Smooth muscle cell (in vitro differentiated cells): Measurements from ENCODE around the gene FHOD3. TPM values are rescaled to one million over a fixed set of nuclear protein-coding genes. Genes with fewer than 3 reads are reported as not detected.

ENCODE experiments used
- DNase-seq: peaks from one replicate; lab custom pipeline; 2025; ENCODE audit not compliant: unreplicated experiment; lab: John Stamatoyannopoulos, UW
- H2AFZ ChIP-seq: fragments of 200-600 bp; sonication (generic); 2 replicates; pipeline ENCODE4 v1.6.0; 2016; ENCODE audit warnings: antibody characterized with exemption, low read depth, mild to moderate bottlenecking
- H3F3A ChIP-seq: fragments of 200-600 bp; sonication (generic); 2 replicates; pipeline ENCODE4 v1.6.0; 2017; ENCODE audit warnings: antibody characterized with exemption, low read depth
- H3K27ac ChIP-seq: fragments of 200-600 bp; sonication (generic); 2 replicates; pipeline ENCODE4 v1.5.1; 2016; ENCODE audit warnings: low read depth, mild to moderate bottlenecking
- H3K27me3 ChIP-seq: fragments of 200-600 bp; sonication (generic); 2 replicates; pipeline ENCODE4 v1.6.1; 2016; ENCODE audit warnings: low read depth, mild to moderate bottlenecking
- H3K36me3 ChIP-seq: fragments of 200-600 bp; sonication (generic); 2 replicates; pipeline ENCODE4 v1.5.1; 2016; ENCODE audit warnings: low read depth
- H3K4me1 ChIP-seq: fragments of 200-600 bp; sonication (generic); 2 replicates; pipeline ENCODE4 v1.5.1; 2016; ENCODE audit warnings: low read depth
- H3K4me2 ChIP-seq: fragments of 200-600 bp; sonication (generic); 2 replicates; pipeline ENCODE4 v1.6.0; 2016; ENCODE audit warnings: mild to moderate bottlenecking
- H3K4me3 ChIP-seq: fragments of 200-600 bp; sonication (generic); 2 replicates; pipeline ENCODE4 v1.5.1; 2016; ENCODE audit warnings: mild to moderate bottlenecking
- H3K79me2 ChIP-seq: fragments of 200-600 bp; sonication (generic); 2 replicates; pipeline ENCODE4 v1.6.0; 2016; ENCODE audit warnings: low read depth, mild to moderate bottlenecking
- H3K9ac ChIP-seq: fragments of 200-600 bp; sonication (generic); 2 replicates; pipeline ENCODE4 v1.6.0; 2016; ENCODE audit warnings: low read depth
- H3K9me3 ChIP-seq: fragments of 200-600 bp; sonication (generic); replicated peaks from 2 replicates; pipeline ENCODE4 v1.5.1; 2016; ENCODE audit warnings: low read depth
- H4K20me1 ChIP-seq: fragments of 200-600 bp; sonication (generic); 2 replicates; pipeline ENCODE4 v1.6.0; 2016; ENCODE audit warnings: low read depth
- WGBS: methylation state at CpG from one replicate; pipeline ENCODE4 v1.1.7; 2016; ENCODE audit warnings: low lambda C conversion rate; 5-methylcytosine and 5-hydroxymethylcytosine counted together
- polyA plus RNA-seq: library from polyadenylated mRNA; unstranded; fragments of >200 nt; fragmentation: Nextera tagmentation; extraction: Ambion mirVana; gene quantifications from 2 replicates; pipeline ENCODE4 v1.2.1, GENCODE V29; 2016
- total RNA-seq: library from RNA; depleted of rRNA; stranded (reverse); fragments of >200 nt; gene quantifications from 2 replicates; pipeline ENCODE4 v1.2.3, GENCODE V29; 2014
- TF ChIP-seq, protein P1 (sequence below): fragments of 200-600 bp; sonication (generic); IDR thresholded peaks from 2 replicates; pipeline ENCODE4 v1.5.1; 2017; ENCODE audit warnings: borderline replicate concordance, mild to moderate bottlenecking, antibody characterized with exemption; ENCODE audit not compliant: insufficient read depth, poor library complexity, severe bottlenecking

The FHOD3 gene
- total and polyA plus RNA-seq, 2 experiments from 2014 or later: 6.3 to 19.4 TPM

GRCh38 chr18:36458306-36458705 is 160.8 kb downstream of the FHOD3 start:
- DNase-seq: no peak
- Histone ChIP-seq H3F3A (no peaks in the 10 kb centered on the region), H3K36me3 (no peaks in the 10 kb centered on the region), H4K20me1 (no peaks in the 10 kb centered on the region), H3K9me3 (no peaks in the 10 kb centered on the region), H3K27ac (no peak overlapping the region), H3K4me1 (peaks cover 20% of the 10 kb centered on the region), H3K79me2 (no peaks in the 10 kb centered on the region), H2AFZ (no peak overlapping the region), H3K4me3 (no peak overlapping the region), H3K27me3 (no peaks in the 10 kb centered on the region), H3K9ac (no peak overlapping the region), H3K4me2 (no peak overlapping the region)
- WGBS: 93% methylated on average over 1 of the region's 1 CpG
- TF ChIP-seq, protein P1, sequence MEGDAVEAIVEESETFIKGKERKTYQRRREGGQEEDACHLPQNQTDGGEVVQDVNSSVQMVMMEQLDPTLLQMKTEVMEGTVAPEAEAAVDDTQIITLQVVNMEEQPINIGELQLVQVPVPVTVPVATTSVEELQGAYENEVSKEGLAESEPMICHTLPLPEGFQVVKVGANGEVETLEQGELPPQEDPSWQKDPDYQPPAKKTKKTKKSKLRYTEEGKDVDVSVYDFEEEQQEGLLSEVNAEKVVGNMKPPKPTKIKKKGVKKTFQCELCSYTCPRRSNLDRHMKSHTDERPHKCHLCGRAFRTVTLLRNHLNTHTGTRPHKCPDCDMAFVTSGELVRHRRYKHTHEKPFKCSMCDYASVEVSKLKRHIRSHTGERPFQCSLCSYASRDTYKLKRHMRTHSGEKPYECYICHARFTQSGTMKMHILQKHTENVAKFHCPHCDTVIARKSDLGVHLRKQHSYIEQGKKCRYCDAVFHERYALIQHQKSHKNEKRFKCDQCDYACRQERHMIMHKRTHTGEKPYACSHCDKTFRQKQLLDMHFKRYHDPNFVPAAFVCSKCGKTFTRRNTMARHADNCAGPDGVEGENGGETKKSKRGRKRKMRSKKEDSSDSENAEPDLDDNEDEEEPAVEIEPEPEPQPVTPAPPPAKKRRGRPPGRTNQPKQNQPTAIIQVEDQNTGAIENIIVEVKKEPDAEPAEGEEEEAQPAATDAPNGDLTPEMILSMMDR: no peak

DNA sequence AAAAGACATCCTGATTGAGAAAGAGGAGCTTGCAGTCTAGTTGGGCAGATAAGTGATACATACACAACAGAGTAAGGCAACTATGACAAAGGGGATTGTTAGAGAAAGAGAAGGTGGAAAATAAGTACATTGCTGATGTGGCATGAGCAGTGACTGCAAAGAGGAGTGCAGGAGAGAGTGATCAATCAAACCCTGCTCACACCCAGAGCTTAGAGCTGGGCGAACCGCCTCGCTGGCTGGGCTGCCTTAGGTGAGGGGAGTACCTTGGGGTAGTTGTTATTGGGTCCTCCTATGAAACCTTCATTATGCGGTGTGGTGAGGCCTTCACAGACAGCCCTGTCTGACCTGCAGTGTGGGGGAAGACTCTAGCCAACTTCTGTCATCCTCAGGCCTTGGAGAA is 161.7 kb downstream of the FHOD3 start:
- Histone ChIP-seq H3K27ac (no peak overlapping the region), H4K20me1 (peaks cover 9% of the 10 kb centered on the region), H2AFZ (no peak overlapping the region), H3K4me2 (no peak overlapping the region), H3K9ac (no peak overlapping the region), H3K4me1 (peaks cover 26% of the 10 kb centered on the region), H3K36me3 (no peaks in the 10 kb centered on the region), H3K79me2 (no peaks in the 10 kb centered on the region), H3K9me3 (no peaks in the 10 kb centered on the region), H3K4me3 (no peak overlapping the region), H3F3A (peaks cover 3% of the 10 kb centered on the region), H3K27me3 (no peaks in the 10 kb centered on the region)
- 94% methylated on average over 4 of the region's 4 CpGs for WGBS
- TF ChIP-seq, protein P1: no peak
- no peak for DNase-seq

DNA sequence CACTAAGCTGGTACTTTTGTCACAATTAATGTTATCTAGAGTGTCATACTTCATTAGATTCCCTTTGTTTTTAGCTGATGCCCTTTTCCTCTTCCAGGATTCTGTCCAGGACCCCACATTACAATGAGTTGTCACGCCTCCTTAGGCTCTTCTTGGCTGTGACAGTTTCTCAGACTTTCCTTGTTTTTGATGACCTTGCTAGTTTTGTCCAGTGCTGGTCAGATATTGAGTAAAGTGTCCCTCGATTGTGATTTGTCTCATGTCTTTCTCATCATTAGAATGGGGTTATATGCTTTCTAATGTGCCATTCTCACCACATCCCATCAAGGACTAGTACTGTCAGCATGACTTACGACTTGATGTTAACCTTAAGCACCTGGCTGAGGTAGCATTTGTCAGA is 162.3 kb downstream of the FHOD3 start:
- WGBS: 64% methylated on average over 3 of the region's 3 CpGs
- TF ChIP-seq, protein P1: no peak
- no peaks in the 10 kb centered on the region for H3K79me2 ChIP-seq
- no peak overlapping the region for H3K9ac ChIP-seq
- H2AFZ ChIP-seq: no peak overlapping the region
- H4K20me1 ChIP-seq: peaks cover 9% of the 10 kb centered on the region
- H3K27me3 ChIP-seq: no peaks in the 10 kb centered on the region
- peaks cover 8% of the 10 kb centered on the region for H3F3A ChIP-seq
- H3K4me3 ChIP-seq: no peak overlapping the region
- DNase-seq: no peak
- H3K36me3 ChIP-seq: no peaks in the 10 kb centered on the region
- peaks cover 30% of the 10 kb centered on the region for H3K4me1 ChIP-seq
- no peak overlapping the region for H3K4me2 ChIP-seq
- H3K9me3 ChIP-seq: no peaks in the 10 kb centered on the region
- no peak overlapping the region for H3K27ac ChIP-seq

GRCh38 chr18:36460324-36460850 is 162.9 kb downstream of the FHOD3 start:
- WGBS: 88% methylated on average over 2 of the region's 2 CpGs
- H3K9ac ChIP-seq: no peak overlapping the region

More at GRCh38 chr18:36460324-36460850, 162.9 kb downstream of the FHOD3 start:
- H3K9me3 ChIP-seq: no peaks in the 10 kb centered on the region
- TF ChIP-seq, protein P1: no peak
- peaks cover 9% of the 10 kb centered on the region for H4K20me1 ChIP-seq
- no peak overlapping the region for H2AFZ ChIP-seq
- no peak for DNase-seq
- H3F3A ChIP-seq: peaks cover 8% of the 10 kb centered on the region
- no peaks in the 10 kb centered on the region for H3K36me3 ChIP-seq
- H3K4me2 ChIP-seq: no peak overlapping the region
- no peaks in the 10 kb centered on the region for H3K79me2 ChIP-seq
- no peak overlapping the region for H3K4me3 ChIP-seq
- H3K27me3 ChIP-seq: no peaks in the 10 kb centered on the region
- peaks cover 30% of the 10 kb centered on the region for H3K4me1 ChIP-seq
- H3K27ac ChIP-seq: no peak overlapping the region
